Epithelial cell of prostate (primary cell): Measurements from ENCODE around the gene ECHDC1.
A peak's percentile ranks its signal among the peaks of the same experiment; 100 is the strongest.
"Not testable (repeated sequence)": the region's sequence is repeated elsewhere in the genome, so short reads cannot be mapped to it uniquely, and the experiment has no call there.

ENCODE experiments used
- DNase-seq: peaks from one replicate; pipeline ENCODE4 v3.0.0-alpha.2; 2011; ENCODE audit warnings: low read depth, low spot score
- H3K27ac ChIP-seq: fragments of 450-650 bp; 2 replicates; pipeline ENCODE4 v1.5.1; 2017; ENCODE audit warnings: mild to moderate bottlenecking

Gene ECHDC1

GRCh38 chr6:127343809-127344659 is 625 bp upstream of the ECHDC1 start:
- DNase-seq = no peak
- peak overlapping the region; percentile 86 for H3K27ac ChIP-seq

GRCh38 chr6:127342296-127342945 is 988 bp downstream of the ECHDC1 start:
- no peak for DNase-seq
- peak overlapping the region; percentile 86 for H3K27ac ChIP-seq

- no peak for DNase-seq
These were observed 1.8 kb downstream of the ECHDC1 start for GRCh38 chr6:127341471-127342202.

GRCh38 chr6:127340171-127340570 is 3.2 kb downstream of the ECHDC1 start:
- H3K27ac ChIP-seq = no peak overlapping the region
- DNase-seq = no peak

More at GRCh38 chr6:127341471-127342202, 1.8 kb downstream of the ECHDC1 start:
- H3K27ac ChIP-seq = peak overlapping the region; percentile 86

GRCh38 chr6:127338936-127339335 is 4.5 kb downstream of the ECHDC1 start:
- H3K27ac ChIP-seq = no peak overlapping the region
- DNase-seq = no peak

GRCh38 chr6:127332383-127332961 is 10.9 kb downstream of the ECHDC1 start:
- no peak overlapping the region for H3K27ac ChIP-seq
- no peak for DNase-seq

GRCh38 chr6:127331256-127331655 is 12.2 kb downstream of the ECHDC1 start:
- not testable (repeated sequence) for H3K27ac ChIP-seq, DNase-seq

GRCh38 chr6:127328043-127328609 is 15.3 kb downstream of the ECHDC1 start:
- DNase-seq = no peak
- no peak overlapping the region for H3K27ac ChIP-seq

- no peak overlapping the region for H3K27ac ChIP-seq
- DNase-seq = no peak
These were observed 23.7 kb downstream of the ECHDC1 start for GRCh38 chr6:127319686-127320085.

- no peak for DNase-seq
- no peak overlapping the region for H3K27ac ChIP-seq
These were observed 25.9 kb downstream of the ECHDC1 start for GRCh38 chr6:127317388-127318128.

GRCh38 chr6:127305741-127306140 is 37.7 kb downstream of the ECHDC1 start:
- DNase-seq = no peak
- no peak overlapping the region for H3K27ac ChIP-seq

- H3K27ac ChIP-seq = no peak overlapping the region
- DNase-seq = no peak
These were observed 39.5 kb downstream of the ECHDC1 start for GRCh38 chr6:127303917-127304316.

GRCh38 chr6:127302728-127303660 is 40.4 kb downstream of the ECHDC1 start:
- H3K27ac ChIP-seq = no peak overlapping the region
- no peak for DNase-seq

GRCh38 chr6:127301199-127301700 is 42.2 kb downstream of the ECHDC1 start:
- no peak for DNase-seq

GRCh38 chr6:127300411-127300810 is 43.0 kb downstream of the ECHDC1 start:
- no peak for DNase-seq
- H3K27ac ChIP-seq = no peak overlapping the region

More at GRCh38 chr6:127301199-127301700, 42.2 kb downstream of the ECHDC1 start:
- H3K27ac ChIP-seq = no peak overlapping the region

- H3K27ac ChIP-seq = no peak overlapping the region
- DNase-seq = no peak
These were observed 43.7 kb downstream of the ECHDC1 start for GRCh38 chr6:127299522-127300240.

GRCh38 chr6:127298475-127298874 is 44.9 kb downstream of the ECHDC1 start:
- no peak overlapping the region for H3K27ac ChIP-seq
- no peak for DNase-seq
